GM21447 (cell line): ENCODE results near the gene ACOT13.
"Not testable (repeated sequence)": the region's sequence is repeated elsewhere in the genome, so short reads cannot be mapped to it uniquely, and the experiment has no call there.

ENCODE experiments used
- ATAC-seq: cut with Tn5 transposase; IDR thresholded peaks from one replicate; pipeline ENCODE4 v1.9.1; 2021; ENCODE audit not compliant: unreplicated experiment

The ACOT13 gene

GRCh38 chr6:24661759-24662158 is 5.1 kb upstream of the ACOT13 start:
- not testable (repeated sequence) for ATAC-seq

DNA sequence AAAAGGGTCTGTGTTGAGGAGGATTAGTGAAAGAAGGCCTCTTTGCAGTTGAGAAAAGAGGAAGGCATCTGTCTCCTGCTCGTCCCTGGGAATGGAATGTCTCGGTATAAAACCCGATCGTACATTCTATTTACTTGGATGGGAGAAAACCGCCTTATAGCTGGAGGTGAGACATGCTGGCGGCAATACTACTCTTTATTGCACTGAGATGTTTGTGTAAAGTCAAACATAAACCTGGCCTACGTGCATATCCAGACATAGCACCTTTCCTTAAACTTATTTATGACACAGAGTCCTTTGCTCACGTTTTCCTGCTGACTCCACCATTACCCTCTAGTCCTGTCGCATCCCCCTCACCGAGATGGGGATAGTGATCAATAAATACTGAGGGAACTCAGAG is 4.6 kb upstream of the ACOT13 start:
- ATAC-seq: no peak

- ATAC-seq: no peak
These were observed 3.7 kb upstream of the ACOT13 start for GRCh38 chr6:24663189-24663588.

DNA sequence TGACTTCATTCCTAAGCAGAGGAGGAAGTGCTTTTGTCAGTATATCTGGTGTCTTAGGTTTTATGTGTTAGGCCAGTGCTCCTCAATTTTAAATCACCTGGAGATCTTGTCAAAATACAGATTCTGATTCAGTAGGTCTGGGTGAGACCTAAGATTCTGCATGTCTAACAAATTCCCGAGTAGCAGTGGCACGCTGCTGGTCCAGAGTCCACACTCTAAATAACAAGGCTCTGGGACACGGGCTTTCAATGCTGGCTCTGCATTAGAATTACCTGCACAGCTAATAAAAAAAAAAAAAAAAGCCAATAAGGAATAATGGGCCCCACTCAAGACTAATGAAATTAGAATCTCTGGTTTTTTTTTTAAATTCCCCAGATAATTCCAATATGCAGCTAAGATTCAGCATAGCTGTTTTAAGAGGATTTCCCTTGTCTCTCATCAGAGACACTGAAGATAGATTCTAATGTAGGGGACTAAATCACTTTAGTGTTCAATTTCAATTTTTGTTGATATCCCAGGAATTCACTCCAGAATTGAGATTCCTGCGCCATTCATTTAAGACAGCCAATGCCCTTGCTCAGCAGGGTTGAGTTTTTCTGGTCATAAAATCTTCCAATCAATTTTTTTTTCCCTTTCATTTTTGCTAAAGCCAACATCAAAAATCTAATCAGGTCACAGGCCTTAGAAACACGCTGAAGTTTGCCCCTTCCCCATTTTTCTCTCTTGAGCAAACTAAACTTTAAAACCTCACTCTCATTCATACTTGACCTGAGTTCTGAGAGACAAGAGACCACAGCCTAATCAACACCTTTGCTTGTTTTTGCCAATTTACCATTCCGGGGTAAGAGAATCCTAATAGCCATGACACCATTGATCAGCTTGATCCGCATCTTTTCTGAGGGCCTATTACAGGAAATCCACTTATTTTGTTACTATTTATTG is 2.6 kb upstream of the ACOT13 start:
- ATAC-seq: no peak

- ATAC-seq: peak; percentile 28
These were observed 708 bp upstream of the ACOT13 start for GRCh38 chr6:24666097-24666640.

- ATAC-seq: peak; percentile 3
These were observed 514 bp downstream of the ACOT13 start for GRCh38 chr6:24667378-24667803.

DNA sequence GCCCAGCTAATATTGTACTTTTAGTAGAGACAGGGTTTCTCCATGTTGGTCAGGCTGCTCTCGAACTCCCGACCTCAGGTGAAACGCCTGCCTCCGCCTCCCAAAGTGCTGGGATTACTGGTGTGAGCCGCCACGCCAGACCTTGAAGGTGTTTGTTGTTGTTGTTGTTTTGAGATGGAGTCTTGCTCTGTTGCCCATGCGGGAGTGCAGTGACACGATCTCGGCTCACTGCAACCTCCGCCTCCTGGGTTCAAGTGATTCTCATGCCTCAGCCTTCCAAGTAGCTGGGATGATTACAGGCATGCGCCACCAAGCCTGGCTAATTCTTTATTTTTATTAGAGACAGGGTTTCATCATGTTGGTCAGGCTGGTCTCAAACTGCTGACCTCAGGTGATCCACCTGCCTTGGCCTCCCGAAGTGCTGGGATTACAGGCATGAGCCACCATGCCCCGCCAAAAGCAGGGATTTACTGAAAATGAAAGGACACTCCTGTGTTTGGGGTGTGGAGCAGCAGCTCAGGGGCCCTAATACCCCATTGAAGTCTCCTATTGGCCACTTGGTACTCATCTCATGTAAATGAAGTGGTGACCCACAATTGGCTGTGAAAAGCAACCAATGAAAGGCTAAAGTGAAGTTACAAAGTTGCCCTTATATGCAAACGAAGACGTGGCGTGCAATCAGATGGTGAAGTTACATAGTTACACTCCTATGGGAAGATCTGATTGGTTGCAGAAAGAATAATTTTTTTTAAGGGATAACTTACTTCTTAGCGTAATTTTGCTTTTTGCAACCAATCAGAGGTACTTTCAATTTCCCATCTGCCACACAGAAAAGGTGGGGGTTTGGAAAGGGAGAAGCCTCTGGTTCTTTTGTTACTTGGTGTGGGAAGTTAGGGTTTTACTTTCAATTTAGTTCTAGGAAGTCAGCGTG is 1.5 kb downstream of the ACOT13 start:
- not testable (repeated sequence) for ATAC-seq

DNA sequence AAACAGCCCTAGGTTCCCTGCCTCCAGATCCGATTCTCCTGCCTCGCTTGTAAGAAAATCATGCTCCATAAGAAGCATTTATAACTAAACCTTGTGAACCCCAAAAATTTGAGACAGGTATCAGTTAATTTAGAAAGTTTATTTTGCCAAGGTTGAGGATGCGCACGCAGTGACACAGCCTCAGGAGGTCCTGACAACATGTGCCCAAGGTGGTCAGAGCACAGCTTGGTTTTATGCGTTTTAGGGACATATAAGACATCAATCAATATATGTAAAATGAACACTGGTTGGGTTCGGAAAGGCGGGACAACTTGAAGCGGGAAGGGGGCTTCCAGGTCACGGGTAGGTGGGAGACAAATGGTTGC is 2.1 kb downstream of the ACOT13 start:
- ATAC-seq: no peak

- not testable (repeated sequence) for ATAC-seq
These were observed 3.6 kb downstream of the ACOT13 start for GRCh38 chr6:24670492-24670891.

DNA sequence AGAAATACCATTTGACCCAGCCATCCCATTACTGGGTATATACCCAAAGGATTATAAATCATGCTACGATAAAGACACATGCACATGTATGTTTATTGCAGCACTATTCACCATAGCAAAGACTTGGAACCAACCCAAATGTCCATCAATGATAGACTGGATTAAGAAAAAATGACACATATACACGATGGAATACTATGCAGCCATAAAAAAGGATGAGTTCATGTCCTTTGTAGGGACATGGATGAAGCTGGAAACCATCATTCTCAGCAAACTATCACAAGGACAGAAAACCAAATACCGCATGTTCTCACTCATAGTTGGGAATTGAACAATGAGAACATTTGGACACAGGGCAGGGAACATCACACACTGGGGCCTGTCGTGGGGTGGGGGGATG is 4.2 kb downstream of the ACOT13 start:
- ATAC-seq: not testable (repeated sequence)

- ATAC-seq: no peak
These were observed 5.8 kb downstream of the ACOT13 start for GRCh38 chr6:24672620-24673182.

GRCh38 chr6:24673625-24674024 is 6.7 kb downstream of the ACOT13 start:
- no peak for ATAC-seq

GRCh38 chr6:24678792-24679352 is 12.0 kb downstream of the ACOT13 start:
- ATAC-seq: not testable (repeated sequence)

GRCh38 chr6:24680582-24680981 is 13.7 kb downstream of the ACOT13 start:
- no peak for ATAC-seq

DNA sequence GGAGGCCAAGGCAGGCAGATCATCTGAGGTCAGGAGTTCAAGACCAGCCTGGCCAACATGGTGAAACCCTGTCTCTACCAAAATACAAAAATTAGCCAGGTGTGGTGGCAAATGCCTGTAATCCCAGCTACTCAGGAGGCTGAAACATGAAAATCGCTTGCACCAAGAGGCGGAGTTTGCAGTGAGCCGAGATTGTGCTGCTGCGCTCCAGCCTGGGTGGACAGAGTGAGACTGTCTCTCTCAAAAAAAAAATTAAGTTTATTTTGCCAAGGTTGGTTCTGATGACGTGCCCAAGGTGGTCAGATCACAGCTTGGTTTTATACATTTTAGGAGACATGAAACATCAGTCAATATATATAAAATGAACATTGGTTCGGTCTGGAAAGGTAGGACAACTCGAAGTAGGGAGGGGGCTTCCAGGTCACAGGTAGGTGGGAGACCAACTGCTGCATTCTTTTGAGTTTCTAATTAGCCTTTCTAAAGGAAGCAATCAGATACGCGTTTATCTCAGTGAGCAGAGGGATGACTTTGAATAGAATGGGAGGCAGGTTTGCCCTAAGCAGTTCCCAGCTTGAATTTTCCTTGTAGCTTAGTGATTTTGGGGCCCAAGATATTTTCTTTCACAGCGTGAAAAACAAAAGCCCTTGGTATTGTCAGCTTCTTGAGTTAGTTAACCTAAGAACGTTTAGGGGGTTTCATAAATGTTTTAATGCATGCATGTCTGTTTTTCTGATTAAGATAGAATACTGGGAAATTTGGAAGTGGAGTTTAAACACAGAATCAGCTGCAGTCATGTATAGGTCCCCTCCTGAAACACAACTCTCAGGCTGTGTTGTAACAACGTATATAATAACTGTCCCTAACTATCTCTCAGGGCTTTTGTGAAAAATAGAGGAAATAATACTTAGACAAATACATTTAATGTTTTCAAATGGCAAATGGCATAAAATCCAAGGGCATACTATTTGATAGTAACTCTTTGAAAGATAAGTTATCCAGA is 16.7 kb downstream of the ACOT13 start:
- ATAC-seq: no peak

- no peak for ATAC-seq
These were observed 19.5 kb downstream of the ACOT13 start for GRCh38 chr6:24686408-24686807.

DNA sequence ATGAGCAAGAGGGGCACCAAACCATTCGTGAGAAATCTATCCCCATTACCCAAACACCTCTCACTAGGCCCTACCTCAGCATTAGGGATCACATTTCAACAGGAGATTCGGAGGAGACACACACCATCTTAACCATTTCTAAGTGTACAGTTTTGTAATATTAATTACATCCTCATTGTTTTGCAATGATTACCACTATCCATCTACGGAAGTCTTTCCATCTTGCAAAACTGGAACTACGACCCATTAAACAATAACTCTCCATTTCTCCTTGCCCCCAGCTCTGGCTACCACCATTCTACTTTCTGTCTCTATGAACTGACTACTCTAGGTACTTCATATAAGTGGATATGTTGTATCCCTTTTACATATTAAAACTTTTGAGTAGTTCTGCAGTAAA is 20.1 kb downstream of the ACOT13 start:
- no peak for ATAC-seq

- ATAC-seq: no peak
These were observed 23.1 kb downstream of the ACOT13 start for GRCh38 chr6:24689964-24690363.

- ATAC-seq: no peak
These were observed 23.7 kb downstream of the ACOT13 start for GRCh38 chr6:24690593-24690992.

- ATAC-seq: no peak
These were observed 24.7 kb downstream of the ACOT13 start for GRCh38 chr6:24691550-24691949.
